Activated CD8-positive, alpha-beta memory T cell treated with anti-CD3 and anti-CD28 coated beads, Interleukin-2, amount 50 U/mL, for 48 hours (primary cell): ENCODE data around the gene TMEM51.

Source experiments
- DNase-seq: peaks from one replicate; pipeline ENCODE4 v3.0.0-alpha.2; 2020

Gene TMEM51

DNA sequence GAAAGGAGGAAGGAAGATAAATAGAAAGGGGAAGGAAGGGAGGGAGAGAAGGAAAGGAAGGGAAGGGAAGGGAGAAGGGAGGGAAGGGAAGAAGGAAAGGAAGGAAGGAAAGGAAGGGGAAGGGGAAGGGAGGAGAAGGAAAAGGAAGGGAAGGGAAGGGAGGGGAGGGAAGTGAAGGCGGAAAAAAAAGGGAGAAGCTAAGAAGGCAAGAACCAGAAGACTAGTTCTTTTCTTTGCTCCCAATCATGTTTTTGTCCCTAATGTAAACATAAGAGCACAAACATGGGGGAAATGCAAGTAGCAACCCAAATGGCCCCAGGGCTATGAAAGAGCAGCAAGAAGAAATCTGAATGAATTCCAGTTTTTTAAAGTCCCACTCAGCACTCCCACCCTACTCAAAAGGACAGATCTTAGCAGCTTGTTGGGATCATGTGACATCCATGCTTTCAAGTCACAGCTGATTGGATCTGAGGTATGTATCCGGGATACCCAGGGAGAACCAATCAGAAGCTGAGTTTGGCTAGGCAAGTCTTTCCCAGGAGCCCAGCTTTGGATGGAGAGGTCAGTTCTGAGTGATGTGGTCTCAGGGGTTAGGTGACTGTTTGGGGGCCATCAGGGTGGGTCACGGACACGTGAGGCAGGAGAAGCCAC is 69.2 kb downstream of the TMEM51 start:
- no peak for DNase-seq

DNA sequence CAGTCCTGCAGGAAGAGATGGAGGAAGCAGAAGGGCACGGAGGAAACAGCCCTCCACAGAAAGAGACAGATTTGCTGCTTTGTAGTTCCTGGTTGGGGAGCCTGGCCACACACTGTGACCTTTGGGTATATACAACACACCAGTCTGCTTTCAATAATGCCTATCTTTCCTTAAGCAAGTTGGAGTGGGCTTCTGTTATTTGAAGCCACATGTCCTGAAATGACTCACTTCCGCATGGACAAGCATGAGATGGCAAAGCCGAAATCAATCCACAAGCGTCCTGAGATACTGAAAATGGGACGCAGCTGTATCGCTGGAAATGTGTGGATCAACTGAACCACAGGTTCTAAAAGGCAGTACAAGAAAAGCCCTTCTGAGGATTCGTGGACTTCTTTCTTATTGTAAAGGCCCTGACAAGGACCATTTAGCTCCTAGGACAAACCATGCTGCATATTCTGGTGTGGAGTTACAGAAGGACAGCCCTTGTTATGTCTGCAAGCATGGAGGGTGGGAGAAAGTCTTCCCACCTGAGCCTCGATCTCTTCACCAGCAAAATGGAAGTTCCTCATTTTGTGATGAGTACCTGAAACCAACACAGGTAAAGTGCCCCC is 70.8 kb downstream of the TMEM51 start:
- no peak for DNase-seq

DNA sequence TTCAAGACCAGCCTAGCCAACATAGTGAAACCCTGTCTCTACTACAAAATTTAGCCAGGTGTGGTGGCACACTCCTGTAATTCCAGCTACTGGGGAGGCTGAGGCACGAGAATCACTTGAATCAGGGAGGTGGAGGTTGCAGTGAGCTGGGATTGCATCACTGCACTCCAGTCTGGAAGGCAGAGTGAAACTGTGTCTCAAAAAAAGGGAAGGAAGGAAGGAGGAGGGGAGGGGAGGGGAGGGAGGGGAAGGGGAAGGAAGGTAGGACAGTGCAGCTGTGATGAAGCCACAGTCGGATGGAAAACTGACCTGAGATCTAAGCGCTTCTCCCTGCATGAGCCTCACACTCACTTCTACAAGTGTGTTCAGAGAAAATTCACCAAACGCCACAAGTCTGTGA is 71.4 kb downstream of the TMEM51 start:
- no peak for DNase-seq

DNA sequence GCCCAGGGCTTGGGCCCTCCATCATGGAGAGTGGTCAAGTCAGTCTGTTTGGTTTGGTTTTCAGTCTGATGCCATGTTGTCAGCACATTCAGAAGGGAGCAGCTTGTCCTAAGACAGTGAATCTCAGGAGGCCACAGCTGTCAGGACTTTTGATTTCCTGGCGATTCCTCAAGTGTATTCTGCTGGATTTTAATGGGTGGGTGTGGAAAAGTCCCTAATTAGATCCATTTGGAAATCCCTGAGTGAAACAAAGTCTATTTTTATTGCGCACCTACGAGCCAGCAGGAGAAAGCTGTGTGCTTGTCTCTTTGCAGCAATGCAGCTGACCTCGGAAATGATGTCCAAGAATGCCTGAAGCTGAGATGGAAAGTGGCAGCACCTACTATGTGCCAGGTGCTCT is 71.9 kb downstream of the TMEM51 start:
- no peak for DNase-seq

DNA sequence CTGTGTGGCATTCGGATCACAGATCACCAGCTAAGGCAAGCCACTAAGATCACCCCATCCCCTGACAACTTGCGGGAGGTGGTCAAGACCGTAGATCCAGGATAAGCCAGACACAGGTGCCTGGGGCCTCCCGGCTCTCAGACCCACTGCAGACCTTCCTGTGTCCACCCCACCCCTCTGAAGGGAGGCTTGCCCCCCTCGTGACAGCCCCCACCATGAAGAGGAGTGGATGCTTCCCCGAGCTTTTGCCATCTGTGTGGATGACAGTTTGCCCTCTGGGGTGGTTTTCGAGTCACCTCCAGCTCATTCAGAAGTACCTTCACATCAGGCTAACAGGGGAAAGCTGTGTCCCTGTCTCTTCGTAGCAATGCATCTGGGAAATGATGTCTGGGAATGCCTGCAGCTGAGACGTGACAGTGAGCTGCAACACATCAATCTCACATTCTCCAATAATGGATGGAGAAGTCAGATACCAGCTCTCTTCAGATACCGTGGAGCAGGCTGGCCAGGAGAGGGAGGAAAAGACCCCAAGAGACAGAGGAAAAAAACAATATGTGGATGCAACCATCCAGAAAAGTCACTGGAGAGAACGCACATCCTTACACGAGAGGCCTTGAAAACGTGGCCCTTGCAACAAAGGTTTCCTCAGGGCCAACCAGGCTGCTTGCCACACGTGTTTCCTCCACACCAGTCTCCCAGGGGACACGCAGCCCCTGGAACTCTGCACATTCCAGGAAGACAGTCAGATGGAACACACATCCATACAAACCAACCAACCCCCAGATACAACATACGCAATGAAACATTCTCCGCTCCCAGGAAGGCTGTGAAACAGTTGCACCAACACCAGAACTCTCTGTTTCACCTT is 73.1 kb downstream of the TMEM51 start:
- no peak for DNase-seq

DNA sequence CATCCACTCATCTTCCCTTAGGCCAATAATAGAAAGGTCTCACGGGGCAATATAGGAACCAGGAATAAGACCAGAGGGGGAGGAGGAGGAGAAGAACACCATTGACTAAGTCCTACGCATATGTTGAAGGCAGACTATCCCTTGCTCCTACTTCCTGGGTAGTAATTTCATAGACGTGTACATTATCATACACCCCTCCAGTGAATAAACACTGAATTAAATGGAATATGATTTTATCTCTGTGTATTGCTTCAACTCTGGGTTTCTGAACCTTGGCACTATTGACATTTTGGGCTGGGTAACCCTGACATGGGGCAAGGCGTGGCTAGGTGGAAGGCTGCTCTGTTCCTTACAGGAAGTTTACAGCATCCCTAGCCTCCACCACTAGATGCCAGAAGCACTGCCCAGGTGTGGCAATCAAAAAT is 76.2 kb downstream of the TMEM51 start:
- no peak for DNase-seq

DNA sequence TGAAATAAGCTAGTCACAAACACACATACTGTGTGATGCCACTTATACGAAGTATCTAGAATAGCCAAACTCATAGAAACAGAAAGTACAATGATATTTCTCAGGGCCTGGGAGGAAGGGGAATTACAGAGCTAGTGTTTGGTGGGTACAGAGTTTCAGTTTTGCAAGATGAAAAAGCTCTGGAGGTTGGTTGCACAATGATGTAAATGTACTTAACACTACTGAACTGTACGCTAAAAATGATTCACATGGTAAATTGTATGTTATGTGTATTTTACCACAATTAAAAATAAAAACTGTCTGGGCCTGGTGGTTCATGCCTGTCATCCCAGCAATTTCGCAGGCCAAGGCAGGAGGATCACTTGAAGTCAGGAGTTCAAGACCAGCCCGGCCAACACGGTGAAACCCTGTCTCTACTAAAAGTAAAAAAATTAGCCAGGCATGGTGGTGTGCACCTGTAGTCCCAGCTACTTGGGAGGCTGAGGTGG is 78.2 kb downstream of the TMEM51 start:
- DNase-seq, result peak; percentile 54

DNA sequence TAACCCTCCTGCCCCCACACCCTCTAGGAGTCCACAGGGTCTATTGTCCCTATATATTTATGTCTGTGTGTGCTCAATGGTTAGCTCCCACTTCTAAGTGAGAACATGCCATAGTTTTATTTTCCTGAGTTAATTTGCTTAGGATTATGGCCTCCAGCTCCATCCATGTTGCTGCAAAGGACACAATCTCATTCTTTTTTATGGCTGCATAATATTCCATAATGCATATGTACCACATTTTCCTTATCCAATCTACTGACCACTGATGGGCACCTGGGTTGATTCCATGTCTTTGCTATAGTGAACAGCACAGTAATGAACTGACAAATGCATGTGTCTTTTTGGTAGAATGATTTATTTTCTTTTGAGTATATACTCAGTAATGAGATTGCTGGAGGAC is 80.1 kb downstream of the TMEM51 start:
- peak; percentile 12 for DNase-seq

DNA sequence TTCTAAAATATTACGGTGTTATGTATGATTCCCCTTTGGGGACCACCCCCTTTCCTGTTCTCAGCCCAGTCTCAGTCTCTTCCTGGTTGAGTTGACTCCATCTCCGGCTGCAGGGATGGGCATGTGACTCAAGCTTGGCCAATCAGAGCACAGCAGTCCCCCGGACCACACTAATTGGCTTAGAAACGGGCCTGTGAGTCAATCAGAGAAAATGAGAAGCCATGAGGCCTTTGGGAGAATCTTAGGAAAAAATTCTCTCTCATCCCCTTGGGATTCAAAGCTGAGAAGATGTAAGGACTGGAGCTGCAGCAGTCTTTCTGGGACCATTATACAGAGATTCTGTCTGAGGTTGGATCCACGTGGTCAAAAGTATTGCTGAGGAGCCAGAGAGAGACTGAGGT is 82.8 kb downstream of the TMEM51 start:
- no peak for DNase-seq

DNA sequence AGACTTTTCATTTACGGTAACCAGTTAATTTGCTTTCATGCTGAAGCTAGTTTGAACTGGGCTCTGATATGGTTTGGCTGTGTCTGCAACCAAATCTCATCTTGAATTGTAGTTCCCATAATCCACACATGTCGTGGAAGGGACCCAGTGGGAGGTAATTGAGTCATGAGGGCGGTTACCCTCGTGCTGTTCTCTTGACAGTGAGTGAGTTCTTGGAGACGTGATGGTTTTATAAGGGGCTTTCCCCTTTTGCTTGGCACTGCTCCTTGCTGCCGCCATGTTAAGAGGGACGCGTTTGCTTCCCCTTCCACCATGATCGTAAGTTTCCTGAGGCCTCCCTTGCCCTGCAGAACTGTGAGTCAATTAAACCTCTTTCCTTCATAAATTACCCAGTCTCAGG is 83.2 kb downstream of the TMEM51 start:
- DNase-seq, result peak; percentile 29

DNA sequence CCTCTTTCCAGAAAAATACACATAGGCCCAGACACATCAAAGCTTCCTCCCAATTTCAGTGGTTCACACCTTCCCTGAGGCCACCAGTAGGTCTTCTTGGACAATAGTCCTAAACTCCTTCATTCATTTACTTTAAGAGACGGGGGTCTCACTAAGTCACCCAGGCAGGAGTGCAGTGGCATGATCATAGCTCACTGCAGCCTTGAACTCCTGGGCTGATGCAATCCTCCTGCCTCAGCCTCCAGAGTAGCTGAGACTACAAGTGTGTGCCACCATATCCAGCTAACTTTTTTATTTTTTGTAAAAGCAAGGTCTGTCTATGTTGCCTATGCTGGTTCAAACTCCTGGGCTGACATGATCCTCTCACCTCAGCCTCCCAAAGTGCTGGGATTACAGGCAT is 85.2 kb downstream of the TMEM51 start:
- peak; percentile 22 for DNase-seq

DNA sequence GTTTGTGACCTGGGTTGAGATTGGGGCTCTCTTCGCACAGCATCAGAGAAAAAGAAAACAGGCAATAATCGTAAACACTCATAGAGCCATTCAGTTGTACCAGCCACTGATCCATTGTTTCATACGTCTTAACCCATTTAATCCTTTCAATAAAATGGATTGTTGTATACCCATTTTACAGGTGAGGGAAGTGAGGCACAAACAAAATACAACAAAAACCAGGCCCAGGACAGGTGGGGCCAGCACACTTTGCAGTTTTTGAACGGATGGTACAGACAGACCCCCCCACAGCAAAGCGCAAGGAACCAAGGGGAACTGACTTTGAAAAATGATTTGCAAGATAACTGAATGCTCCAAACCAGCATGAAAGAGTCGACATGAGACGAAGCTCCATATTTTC is 89.2 kb downstream of the TMEM51 start:
- no peak for DNase-seq

DNA sequence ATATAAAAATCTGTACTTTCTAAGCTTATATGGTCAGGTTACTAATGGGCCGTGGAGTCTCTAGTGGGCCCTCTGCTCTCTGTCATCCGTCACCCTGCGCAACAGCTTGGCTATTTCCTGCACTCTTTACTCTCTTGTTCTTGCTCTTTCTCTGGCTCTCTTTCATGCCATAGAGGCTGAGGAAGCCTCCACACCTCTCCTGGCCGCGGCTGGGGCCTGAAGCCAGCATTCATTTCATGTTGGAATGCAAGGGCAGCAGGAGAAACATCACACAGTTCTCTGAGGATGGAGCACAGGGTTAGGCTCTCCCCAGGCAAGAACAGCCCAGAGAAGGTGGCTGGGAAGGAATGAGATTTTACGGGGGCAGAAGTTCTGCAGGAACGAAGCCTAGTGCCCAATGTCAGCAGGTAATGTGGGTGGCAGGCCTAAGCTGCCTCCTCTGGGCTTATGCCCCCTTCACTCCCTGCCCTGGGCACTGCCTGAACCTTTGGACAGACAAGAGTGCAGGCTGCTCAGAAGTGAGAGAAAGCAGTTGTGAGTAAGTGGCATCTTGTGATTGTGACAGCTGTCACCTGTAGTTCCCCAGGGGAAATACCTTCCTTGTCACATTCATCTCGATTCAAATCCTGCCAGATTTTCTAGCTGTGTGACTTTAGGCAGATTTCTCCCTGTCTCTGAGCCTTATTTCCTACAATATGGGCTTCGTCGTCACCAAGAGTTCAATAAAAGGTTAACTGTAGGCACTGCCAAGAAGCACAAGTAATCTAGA is 89.9 kb downstream of the TMEM51 start:
- no peak for DNase-seq

DNA sequence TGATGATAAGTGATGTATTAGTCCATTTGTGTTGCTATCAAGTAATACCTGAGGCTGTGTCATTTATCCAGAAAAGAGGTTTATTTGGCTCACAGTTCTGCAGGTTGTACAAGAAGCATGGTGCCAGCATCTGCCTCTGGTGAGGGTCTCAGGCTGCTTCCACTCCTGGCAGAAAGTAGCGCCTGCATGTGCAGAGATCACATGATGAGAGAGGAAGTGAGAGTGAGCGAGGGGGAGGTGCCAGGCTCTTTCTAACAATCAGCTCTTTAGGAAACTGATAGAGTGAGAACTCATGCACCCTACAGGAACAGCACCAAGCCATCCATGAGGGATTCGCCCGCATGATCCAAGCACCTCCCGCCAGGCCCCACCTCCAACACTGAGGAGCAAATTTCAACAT is 91.3 kb downstream of the TMEM51 start:
- no peak for DNase-seq

DNA sequence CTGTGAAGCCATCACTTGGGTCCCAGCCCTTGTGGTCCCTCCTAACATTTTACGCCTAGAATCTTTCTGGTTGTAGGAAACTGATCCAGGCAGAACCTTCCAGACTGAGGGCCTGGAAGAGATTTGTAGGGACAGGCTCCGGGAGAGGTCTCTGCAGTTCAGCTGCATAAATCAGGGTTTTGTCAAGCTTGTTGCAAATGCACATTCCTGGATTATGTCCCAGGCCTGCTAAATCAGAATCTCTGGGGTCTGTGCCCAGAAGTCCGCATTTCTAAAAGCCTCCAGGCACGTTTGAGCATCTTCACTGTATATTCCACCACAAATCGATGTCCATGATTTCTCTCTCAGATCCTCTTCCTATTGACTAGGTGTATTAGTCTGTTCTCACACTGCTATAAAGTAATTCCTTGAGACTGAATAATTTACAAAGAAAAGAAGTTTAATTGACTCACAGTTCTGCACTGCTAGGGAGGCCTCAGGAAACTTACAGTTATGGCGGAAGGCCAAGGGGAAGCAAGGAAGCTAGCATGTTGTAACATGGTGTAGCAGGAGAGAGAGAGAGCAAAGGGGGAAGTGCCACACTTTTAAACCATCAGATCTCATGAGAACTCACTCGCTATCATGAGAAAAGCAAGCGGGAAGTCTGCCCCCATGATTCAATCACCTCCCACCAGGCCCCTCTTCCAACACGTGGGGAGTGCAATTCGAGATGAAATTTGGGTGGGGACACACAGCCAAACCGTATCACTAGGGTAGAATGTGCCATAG is 92.2 kb downstream of the TMEM51 start:
- no peak for DNase-seq

DNA sequence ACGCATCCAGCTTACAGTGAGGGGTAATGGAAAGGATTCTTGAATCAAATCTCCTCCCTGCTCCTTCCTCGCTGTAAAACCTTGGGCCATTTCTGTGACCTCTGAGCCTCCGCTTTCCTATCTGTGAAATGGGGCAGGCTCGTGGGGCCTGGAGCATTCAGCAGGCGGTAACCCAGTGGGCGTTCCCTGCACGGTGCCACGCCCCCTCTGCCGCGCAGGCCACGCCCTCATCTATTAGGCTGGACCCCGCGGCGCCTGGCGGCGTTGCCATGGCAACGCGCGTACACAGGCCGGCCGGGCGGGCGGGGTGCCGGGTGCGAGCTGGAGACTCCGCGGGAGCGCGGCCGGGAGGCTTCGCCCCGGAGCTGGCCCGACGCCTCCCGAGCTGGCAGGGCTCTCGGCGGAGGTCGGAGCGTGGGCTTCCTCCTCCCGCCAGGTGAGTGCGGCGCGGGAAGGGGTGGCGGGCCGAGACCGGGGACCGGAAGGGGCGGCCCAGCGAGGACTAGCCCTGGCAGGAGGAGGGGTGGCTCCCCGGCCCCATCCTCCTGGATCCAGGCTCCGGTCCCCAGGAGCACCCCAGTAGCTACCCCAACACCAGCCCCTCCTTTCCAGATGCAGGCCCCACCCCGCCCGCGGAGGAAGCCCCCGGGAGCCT is 93.5 kb downstream of the TMEM51 start, which contains the start of gene FHAD1:
FHAD1 (plus strand) TSS at position 264 of the 655 bp plus-strand sequence. CDS start 4,562 bp downstream, outside the sequence.
- peak; percentile 74 for DNase-seq

DNA sequence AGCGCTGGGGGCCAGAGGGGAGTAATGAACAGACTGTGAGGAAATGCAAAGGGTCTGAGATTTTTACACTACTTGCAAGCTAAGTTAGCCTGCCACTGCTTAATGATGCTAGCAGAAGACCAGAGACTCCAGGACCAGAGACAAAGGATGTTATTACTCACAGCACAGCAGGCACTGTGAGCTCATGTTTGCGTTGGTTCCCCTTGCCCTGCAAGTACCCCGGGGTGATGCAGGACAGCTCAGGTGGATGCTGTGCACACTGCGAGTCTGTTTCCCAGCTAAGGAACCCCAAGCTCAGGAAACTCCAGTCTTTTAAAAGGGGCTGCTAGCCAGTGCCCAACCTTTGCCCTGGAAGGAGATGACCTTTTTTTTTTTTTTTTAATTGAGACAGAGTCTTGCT is 94.7 kb downstream of the TMEM51 start:
- no peak for DNase-seq

DNA sequence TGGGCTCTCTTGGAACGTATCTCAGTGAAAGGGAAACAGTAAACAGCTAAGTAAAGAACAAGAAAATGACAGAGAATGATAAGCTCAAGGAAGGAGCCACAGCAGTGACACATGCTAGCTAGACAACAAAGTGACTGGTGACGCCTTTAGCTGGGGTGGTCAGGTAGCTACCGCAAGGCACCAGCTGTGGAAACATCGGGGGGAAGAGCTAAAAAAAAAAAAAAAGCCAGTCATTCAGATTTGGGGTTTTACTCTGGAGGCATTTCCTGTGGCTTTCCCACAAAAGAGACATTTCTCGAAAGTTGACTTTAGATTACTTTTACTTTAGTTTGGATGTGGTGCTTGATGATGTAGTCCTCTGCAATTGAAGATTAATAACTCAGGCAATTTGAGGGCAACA is 95.5 kb downstream of the TMEM51 start:
- peak; percentile 69 for DNase-seq

DNA sequence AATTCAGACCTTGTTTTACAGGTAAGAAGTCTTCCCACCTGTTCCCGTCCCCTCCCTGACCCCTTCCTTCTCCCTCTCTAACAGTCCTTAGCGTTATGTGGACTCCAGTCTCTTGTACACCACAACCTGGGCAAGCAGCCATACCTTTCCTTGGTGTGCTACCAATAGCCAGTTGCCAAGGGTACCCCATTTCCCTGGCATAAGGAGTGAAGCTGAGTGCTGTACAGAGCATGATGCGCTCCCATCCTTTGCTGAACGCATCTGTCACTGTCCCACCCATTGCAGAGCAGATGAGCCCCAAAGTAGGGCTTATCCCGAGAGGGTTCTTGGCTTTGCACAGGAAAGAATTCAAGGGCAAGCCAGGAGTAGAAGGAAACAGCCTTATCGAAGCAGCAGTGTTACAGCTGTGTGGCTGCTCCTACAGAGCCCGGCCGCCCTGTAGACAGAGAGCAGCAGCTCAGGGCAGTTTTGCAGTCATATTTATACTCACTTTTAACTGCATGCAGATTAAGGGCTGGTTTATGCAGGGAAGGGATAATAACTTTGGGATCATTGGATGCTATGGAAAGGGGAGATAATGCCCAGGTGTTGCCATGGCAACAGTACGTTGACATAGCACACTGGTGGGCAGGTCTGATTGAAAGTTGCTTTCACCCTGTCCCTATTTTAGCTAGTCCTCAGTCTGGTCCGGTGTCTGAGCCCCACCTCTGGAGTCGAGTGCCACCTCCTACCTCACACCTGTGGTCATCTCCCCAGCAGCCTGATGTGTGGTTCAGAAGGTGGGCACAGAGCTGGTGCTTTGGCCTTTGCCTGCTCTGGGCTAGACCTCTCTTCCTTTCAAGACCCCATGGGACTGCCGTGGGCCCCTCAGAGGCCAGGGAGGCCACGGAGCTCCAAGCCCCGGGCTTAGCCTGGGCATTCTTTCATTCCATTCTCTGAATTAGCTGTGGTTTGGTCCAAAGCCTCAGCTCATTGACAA is 98.6 kb downstream of the TMEM51 start:
- DNase-seq, result no peak

DNA sequence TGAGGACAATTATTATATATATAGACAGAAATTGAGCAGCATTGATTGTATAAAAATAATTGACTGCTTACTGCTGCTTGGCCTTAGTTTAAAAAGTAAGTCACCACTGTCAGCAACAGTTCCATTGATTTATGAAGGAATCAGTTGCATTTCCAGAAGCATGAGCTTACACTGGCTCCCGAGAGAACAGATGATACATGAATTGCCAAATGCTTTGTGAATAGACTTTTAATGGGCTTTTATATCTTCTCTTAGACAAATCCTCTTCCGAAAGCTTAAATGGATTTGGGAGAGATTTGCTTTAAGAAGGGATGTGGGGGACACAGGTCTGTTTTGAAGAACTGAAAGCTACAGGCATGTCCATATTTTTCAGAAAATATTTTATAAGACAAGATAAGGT is 101.0 kb downstream of the TMEM51 start:
- DNase-seq, result no peak
